Measurements from ENCODE around the gene GPHN.

DNA sequence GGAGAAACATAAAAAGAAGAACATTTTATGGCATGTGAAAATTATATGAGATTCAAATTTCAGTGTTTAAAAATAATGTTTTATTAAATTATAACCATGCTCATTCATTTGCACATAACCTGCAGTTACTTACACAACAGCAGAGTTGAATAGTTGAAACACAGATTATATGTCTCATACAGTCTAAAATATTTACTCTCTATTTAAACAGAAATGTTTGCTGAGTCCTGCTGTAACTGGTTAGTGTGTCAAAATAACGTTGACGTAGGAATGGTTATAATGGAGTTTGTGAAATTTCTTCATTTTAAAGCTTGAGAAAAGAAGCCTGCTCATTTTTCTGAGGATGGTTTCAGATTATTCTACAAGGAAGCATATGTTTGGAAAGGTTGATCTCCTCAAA, 484.8 kb downstream of the GPHN start:
- TF ChIP-seq, protein P1, sequence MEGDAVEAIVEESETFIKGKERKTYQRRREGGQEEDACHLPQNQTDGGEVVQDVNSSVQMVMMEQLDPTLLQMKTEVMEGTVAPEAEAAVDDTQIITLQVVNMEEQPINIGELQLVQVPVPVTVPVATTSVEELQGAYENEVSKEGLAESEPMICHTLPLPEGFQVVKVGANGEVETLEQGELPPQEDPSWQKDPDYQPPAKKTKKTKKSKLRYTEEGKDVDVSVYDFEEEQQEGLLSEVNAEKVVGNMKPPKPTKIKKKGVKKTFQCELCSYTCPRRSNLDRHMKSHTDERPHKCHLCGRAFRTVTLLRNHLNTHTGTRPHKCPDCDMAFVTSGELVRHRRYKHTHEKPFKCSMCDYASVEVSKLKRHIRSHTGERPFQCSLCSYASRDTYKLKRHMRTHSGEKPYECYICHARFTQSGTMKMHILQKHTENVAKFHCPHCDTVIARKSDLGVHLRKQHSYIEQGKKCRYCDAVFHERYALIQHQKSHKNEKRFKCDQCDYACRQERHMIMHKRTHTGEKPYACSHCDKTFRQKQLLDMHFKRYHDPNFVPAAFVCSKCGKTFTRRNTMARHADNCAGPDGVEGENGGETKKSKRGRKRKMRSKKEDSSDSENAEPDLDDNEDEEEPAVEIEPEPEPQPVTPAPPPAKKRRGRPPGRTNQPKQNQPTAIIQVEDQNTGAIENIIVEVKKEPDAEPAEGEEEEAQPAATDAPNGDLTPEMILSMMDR (conservative IDR thresholded peaks at IDR 0.05; ENCODE audit: low read depth, low read length) = no peak
- TF ChIP-seq EZH2 (IDR thresholded peaks at IDR 0.05; ENCODE audit: low read length, unreplicated experiment) = no peak

Measured in PC-3 (cell line).